ENCODE measurements around the gene PFDN1. TPM values are rescaled to one million over a fixed set of nuclear protein-coding genes. Genes with fewer than 3 reads are reported as not detected.
"Not testable (repeated sequence)": the region's sequence is repeated elsewhere in the genome, so short reads cannot be mapped to it uniquely, and the experiment has no call there.

The PFDN1 gene
- 10 to 100 TPM; 51.1 to 98.2 (median 59.4) TPM for total RNA-seq

GRCh38 chr5:140302786-140303639 is at the start of gene PFDN1:
Gene PFDN1, minus strand, starts transcription at chr5:140303101. Its CDS starts 28 bp downstream, at chr5:140303073.
- ATAC-seq (replicated peaks in 6 of 8): peak; percentile 96 to 100 (median 99)
- in situ Hi-C loops (cut with MboI; ENCODE audit: low pct_unique_long_range_greater_than_20kb in 2 of 9, low sequenced_read_pairs in 9 of 9, unreplicated experiment in 9 of 9): no loop called here
- Histone ChIP-seq H3K4me1 (replicated peaks in 1 of 2) (peaks cover 0 to 14% of the 10 kb centered on the region in 2 donors), H3K4me3 (peak within 1 kb of the TSS; percentile 61 to 89 (median 70)), H3K27ac (peak within 1 kb of the TSS; percentile 78 to 85)
- 0 to 7% (median 4%) methylated on average over 2 to 28 of the region's 30 CpGs for WGBS, 10 experiments

DNA sequence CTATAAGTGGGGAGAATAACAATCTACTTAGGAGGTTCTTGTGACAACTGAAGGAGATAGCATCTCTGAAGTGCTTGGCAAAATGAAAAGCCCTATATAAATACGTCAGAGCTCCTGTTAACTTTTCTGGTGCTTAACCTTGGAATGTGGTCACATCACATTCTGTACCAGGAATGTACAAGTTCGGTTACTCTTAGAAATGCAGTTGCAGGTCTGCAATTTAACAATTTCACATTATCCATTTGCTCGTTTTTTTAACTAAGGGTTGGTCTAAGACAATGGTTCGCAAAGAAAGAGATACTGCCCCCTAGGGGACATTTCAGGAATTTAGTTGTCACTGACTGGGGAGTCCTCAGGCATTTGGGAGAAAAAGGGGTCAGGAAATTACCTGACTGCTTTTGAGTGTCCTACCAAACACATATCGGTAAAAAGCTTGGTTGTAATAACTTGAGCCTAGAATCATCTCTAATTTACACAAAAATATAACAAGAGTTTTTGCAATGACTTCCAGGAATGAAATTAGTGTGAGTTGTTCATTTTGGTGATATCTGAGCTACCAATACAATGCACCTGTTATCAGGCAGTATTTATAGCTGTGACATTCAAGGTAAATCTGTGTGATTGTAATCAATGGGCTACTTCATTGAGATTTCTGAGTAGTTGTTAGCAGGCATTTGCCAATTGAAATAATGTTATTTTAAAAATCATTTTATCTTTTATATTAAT is 48.9 kb upstream of the PFDN1 start:
- 0 to 24% (median 3%) methylated on average over 1 to 5 of the region's 5 CpGs for WGBS, 10 experiments
- peak; percentile 56 to 92 (median 68) for ATAC-seq (replicated peaks in 6 of 8)
- no peak overlapping the region for H3K4me3 ChIP-seq
- no peak overlapping the region for H3K27ac ChIP-seq
- in situ Hi-C loops (cut with MboI; ENCODE audit: low pct_unique_long_range_greater_than_20kb in 2 of 9, low sequenced_read_pairs in 9 of 9, unreplicated experiment in 9 of 9): loop anchor here in 6 of 9 experiments (5.0 to 25.0 kb wide), 3 partner anchors 107 to 114 kb away; no protein-coding TSS in a partner anchor
- H3K4me1 ChIP-seq (replicated peaks in 1 of 2): peaks cover 0 to 2% of the 10 kb centered on the region in 2 donors

DNA sequence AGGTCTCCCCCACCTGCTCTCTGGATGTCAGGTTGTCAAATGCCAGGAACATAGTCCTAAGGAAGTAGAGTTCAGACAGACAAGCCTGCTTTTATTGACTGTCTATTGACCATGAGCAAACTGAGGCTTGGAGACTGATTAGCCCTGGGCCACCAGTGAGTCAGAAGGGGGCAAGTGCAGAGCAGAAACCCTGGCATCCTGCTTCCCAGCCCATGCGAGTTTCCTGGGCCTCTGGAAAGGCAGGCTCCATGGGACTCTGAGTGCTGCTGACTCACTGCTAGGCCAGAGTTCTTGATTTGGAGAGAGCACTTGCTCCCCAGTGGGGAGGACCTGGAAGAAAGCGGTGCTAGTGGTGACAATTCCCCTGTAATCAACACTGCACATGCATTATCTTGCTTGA is 46.3 kb upstream of the PFDN1 start:
- Histone ChIP-seq H3K27ac (no peak overlapping the region), H3K4me3 (no peak overlapping the region), H3K4me1 (replicated peaks in 1 of 2) (peaks cover 0 to 6% of the 10 kb centered on the region in 2 donors)
- WGBS, 10 experiments: 0 to 100% (median 81%) methylated on average over 1 to 2 of the region's 2 CpGs; no CpG with 5 or more reads in 5 of the 10 experiments
- ATAC-seq (replicated peaks in 6 of 8): no peak
- in situ Hi-C loops (cut with MboI; ENCODE audit: low pct_unique_long_range_greater_than_20kb in 2 of 9, low sequenced_read_pairs in 9 of 9, unreplicated experiment in 9 of 9): no loop called here

- no peak overlapping the region for H3K4me3 ChIP-seq
- peaks cover 0 to 6% of the 10 kb centered on the region in 2 donors for H3K4me1 ChIP-seq (replicated peaks in 1 of 2)
- 68 to 100% (median 80%) methylated on average over 1 to 3 of the region's 4 CpGs; no CpG with 5 or more reads in 7 of the 10 experiments for WGBS, 10 experiments
- no peak for ATAC-seq (replicated peaks in 6 of 8)
- in situ Hi-C loops (cut with MboI; ENCODE audit: low pct_unique_long_range_greater_than_20kb in 2 of 9, low sequenced_read_pairs in 9 of 9, unreplicated experiment in 9 of 9): no loop called here
- no peak overlapping the region for H3K27ac ChIP-seq
These were observed 45.2 kb upstream of the PFDN1 start for GRCh38 chr5:140348104-140348503.

GRCh38 chr5:140347360-140347759 is 44.5 kb upstream of the PFDN1 start:
- 60 to 100% (median 75%) methylated on average over 1 to 2 of the region's 2 CpGs; no CpG with 5 or more reads in 6 of the 10 experiments for WGBS, 10 experiments
- no peak for ATAC-seq (replicated peaks in 6 of 8)
- in situ Hi-C loops (cut with MboI; ENCODE audit: low pct_unique_long_range_greater_than_20kb in 2 of 9, low sequenced_read_pairs in 9 of 9, unreplicated experiment in 9 of 9): no loop called here

DNA sequence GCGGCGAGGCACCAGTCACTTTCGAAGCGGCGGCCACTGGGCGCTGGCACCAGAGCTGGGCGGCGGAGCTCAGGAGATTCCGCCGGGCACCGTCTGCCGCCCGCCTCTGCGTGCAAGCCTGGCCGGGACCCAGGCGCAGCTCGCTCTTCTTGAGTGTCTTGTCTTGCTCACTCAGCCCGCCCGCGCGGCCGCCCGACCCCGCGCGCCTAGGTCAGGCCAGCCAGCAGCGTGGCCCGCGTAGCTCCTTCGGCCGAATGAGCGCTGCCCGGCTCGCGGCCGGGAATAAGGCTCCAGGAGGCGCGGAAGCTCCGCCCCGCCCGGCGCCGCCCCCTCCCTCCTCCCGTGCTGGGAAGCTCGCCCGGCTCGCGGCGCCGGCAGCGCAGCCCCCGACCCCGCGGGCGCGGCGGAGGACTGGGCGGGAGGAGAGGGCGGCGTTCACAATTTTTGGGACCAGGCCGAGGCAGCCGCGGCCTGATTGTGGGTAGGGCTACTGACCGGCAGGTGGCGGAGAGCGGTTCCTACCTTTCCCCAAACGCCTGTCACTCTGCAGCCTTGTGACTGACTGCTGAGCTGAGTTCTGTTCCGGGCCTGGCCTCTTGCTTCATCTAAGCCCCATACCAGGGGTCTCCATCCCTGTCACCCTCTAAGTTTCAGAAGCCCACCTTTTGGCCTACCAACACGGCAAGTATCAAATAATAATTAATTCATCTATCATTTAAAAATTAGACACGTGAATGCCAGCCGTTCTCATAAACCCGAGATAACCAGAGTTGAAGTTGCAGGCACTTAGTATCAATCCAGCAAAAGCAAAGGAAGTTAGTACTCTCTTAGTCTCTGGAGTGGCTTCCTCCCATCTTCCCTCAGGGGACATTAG is 43.7 kb upstream of the PFDN1 start, which contains the start of gene HBEGF:
TSS of gene HBEGF (minus strand) at position 256 of the 874 bp plus-strand sequence. CDS start 275 bp downstream, outside the sequence.
- H3K4me1 ChIP-seq (replicated peaks in 1 of 2): peaks cover 0 to 6% of the 10 kb centered on the region in 2 donors
- peak within 1 kb of the TSS; percentile 37 to 54 (median 44) for H3K4me3 ChIP-seq
- 17 to 49% (median 31%) methylated on average over 3 to 5 of the region's 72 CpGs; no CpG with 5 or more reads in 6 of the 10 experiments for WGBS, 10 experiments
- no peak within 1 kb of the TSS for H3K27ac ChIP-seq
- in situ Hi-C loops (cut with MboI; ENCODE audit: low pct_unique_long_range_greater_than_20kb in 2 of 9, low sequenced_read_pairs in 9 of 9, unreplicated experiment in 9 of 9): no loop called here
- peak; percentile 81 to 91 (median 86) for ATAC-seq (replicated peaks in 6 of 8)

More at GRCh38 chr5:140347360-140347759, 44.5 kb upstream of the PFDN1 start:
- H3K27ac ChIP-seq: no peak overlapping the region
- peaks cover 0 to 6% of the 10 kb centered on the region in 2 donors for H3K4me1 ChIP-seq (replicated peaks in 1 of 2)
- no peak overlapping the region for H3K4me3 ChIP-seq

GRCh38 chr5:140345919-140346347 is 43.0 kb upstream of the PFDN1 start:
- peak; percentile 51 to 66 (median 58) for ATAC-seq (replicated peaks in 6 of 8)
- Histone ChIP-seq H3K27ac (no peak overlapping the region), H3K4me3 (peak overlapping the region; percentile 37 to 54 (median 44)), H3K4me1 (replicated peaks in 1 of 2) (peaks cover 0 to 6% of the 10 kb centered on the region in 2 donors)
- in situ Hi-C loops (cut with MboI; ENCODE audit: low pct_unique_long_range_greater_than_20kb in 2 of 9, low sequenced_read_pairs in 9 of 9, unreplicated experiment in 9 of 9): no loop called here
- WGBS, 10 experiments: 0 to 20% (median 13%) methylated on average over 1 to 3 of the region's 35 CpGs; no CpG with 5 or more reads in 7 of the 10 experiments

DNA sequence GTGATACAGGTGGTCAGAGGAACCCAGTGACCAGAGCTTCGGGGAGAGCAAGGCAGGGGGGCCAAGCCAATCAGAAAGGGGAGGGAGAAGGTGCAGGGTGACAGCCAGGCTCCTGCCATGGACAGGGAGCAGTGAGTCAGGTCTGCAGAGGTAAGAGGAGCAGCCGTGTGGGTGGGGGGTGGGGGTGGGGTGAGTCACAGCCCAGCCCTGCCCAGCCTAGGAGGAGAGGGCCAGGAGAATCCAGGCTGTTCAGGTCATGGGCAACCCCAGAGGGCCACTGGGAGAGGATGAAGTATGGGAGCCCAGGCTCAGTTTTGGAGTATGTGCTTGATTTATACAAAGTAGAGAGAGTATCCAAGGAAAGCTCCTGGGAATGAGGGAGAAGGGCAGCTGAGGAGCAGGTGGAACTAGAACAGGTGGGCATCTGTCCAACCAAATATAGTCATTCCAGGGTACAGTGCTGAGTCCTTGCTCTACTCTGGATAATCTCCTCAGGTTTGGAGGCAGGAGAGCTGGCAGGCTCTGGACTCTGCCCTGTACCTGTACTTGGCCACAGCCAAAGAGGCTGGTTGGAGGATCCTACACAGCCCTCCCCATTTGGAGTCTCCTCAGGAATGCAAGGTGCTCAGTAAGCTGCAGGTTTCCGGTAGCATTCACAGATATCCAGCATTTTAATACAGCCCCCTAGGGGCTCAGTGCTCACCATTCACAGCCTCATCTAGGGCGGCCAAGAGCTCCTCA is 42.0 kb upstream of the PFDN1 start:
- ATAC-seq (replicated peaks in 6 of 8): no peak
- H3K27ac ChIP-seq: no peak overlapping the region
- peaks cover 0 to 6% of the 10 kb centered on the region in 2 donors for H3K4me1 ChIP-seq (replicated peaks in 1 of 2)
- WGBS, 10 experiments: 20 to 90% (median 58%) methylated on average over 1 to 2 of the region's 4 CpGs; no CpG with 5 or more reads in 5 of the 10 experiments
- H3K4me3 ChIP-seq: peak overlapping the region in 2 of 5 donors; percentile 51 to 54
- in situ Hi-C loops (cut with MboI; ENCODE audit: low pct_unique_long_range_greater_than_20kb in 2 of 9, low sequenced_read_pairs in 9 of 9, unreplicated experiment in 9 of 9): no loop called here

DNA sequence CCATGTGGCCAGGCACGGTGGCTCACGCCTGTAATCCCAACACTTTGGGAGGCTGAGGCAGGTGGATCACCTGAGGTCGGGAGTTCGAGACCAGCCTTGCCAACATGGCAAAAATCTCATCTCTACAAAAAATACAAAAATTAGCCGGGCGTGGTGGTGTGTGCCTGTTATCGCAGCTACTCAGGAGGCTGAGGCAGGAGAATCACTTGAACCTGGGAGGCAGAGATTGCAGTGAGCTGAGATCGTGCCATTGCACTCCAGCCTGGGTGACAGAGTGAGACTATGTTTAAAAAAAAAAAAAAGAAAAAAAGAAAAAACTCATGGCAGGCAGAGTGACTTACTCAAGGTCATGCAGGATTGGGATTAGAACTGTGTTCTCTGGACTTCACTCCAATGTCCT is 40.9 kb upstream of the PFDN1 start:
- ATAC-seq (replicated peaks in 6 of 8); in situ Hi-C loops (cut with MboI; ENCODE audit: low pct_unique_long_range_greater_than_20kb in 2 of 9, low sequenced_read_pairs in 9 of 9, unreplicated experiment in 9 of 9); H3K4me1 ChIP-seq (replicated peaks in 1 of 2); H3K27ac ChIP-seq; H3K4me3 ChIP-seq: not testable (repeated sequence)
- WGBS, 10 experiments: 80 to 100% (median 94%) methylated on average over 2 to 5 of the region's 8 CpGs; no CpG with 5 or more reads in 3 of the 10 experiments

DNA sequence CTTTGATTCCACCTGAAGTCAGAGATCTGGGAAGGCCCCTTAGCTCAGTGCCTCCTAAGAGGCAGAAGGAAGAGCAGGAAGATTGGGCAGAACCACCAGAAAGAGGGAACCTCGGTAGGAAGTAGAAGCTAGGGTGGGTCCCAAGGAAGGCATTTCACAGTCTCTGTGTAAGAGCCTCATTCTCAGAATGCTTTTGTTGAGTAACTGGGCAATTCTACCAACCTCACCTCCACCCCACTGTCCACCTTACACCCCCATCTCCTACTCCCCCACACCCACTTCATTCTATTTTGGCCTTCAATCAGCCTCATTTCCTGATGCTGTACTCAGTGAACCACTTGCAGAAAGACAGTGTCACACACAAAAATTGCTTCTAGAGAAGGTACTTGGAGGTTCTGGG is 40.0 kb upstream of the PFDN1 start:
- no peak overlapping the region for H3K4me3 ChIP-seq
- in situ Hi-C loops (cut with MboI; ENCODE audit: low pct_unique_long_range_greater_than_20kb in 2 of 9, low sequenced_read_pairs in 9 of 9, unreplicated experiment in 9 of 9): no loop called here
- WGBS, 10 experiments: 0 to 57% methylated on average over 1 of the region's 1 CpG; no CpG with 5 or more reads in 8 of the 10 experiments
- H3K4me1 ChIP-seq (replicated peaks in 1 of 2): peaks cover 0 to 6% of the 10 kb centered on the region in 2 donors
- no peak for ATAC-seq (replicated peaks in 6 of 8)
- no peak overlapping the region for H3K27ac ChIP-seq

- Histone ChIP-seq H3K27ac (no peak overlapping the region), H3K4me1 (replicated peaks in 1 of 2) (peaks cover 0 to 6% of the 10 kb centered on the region in 2 donors), H3K4me3 (no peak overlapping the region)
- 60 to 100% (median 75%) methylated on average over 1 to 6 of the region's 6 CpGs; no CpG with 5 or more reads in 1 of the 10 experiments for WGBS, 10 experiments
- in situ Hi-C loops (cut with MboI; ENCODE audit: low pct_unique_long_range_greater_than_20kb in 2 of 9, low sequenced_read_pairs in 9 of 9, unreplicated experiment in 9 of 9): no loop called here
- ATAC-seq (replicated peaks in 6 of 8): no peak
These were observed 39.4 kb upstream of the PFDN1 start for GRCh38 chr5:140342287-140342686.

Measured in motor neuron (in vitro differentiated cells).